ENCODE measurements around the gene LCP2.

The LCP2 gene

GRCh38 chr5:170296036-170296934, 1.3 kb downstream of the LCP2 start:
- FAIRE-seq (no peak), DNase-seq (ENCODE audit: low spot score) (no peak)

DNA sequence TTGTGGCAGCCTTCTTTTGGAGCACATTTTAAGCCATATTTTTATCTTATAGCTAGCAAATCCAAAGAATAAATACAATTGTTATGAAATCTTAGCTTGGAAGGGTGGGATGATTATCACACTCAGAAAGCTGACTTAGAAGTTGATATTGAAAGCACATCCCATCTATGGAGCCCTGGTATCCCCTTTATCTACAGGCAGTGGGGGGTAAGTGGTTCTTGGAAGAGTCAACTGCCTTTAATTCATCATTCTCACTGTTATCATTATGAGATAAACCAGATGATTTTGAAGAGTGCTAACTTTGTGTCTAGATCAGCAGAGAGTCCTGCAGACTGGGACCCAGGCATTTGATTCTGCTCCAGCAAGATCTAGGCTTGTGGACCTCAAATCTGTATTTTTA, 3.0 kb downstream of the LCP2 start:
- no peak for FAIRE-seq

DNA sequence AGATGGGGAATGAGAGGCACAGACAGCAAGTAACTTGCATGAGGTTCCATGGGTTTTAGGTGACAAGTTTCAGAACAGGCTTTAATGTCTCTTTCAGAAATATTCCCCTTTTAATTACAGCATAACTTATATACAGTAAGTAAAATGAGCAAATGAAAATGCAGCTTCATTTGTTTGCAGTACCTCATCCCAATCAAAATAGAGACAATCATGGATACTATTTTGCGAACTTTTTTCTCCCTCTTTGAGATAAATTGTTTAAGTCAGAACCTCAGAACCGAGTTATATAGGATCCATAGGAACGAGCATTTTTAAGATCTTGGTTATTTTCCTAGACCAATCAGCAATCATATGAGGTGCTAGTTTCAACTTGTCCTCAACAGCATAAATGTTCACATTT, 3.5 kb downstream of the LCP2 start:
- DNase-seq (ENCODE audit: low spot score) (no peak), FAIRE-seq (no peak)

More for the DNA sequence above, 3.0 kb downstream of the LCP2 start:
- DNase-seq (ENCODE audit: low spot score), result no peak

- DNase-seq (ENCODE audit: low spot score) (no peak), FAIRE-seq (no peak)
These were observed 4.3 kb downstream of the LCP2 start for GRCh38 chr5:170293273-170293672.

- DNase-seq (ENCODE audit: low spot score) (no peak), FAIRE-seq (no peak)
These were observed 5.1 kb downstream of the LCP2 start for GRCh38 chr5:170292179-170293104.

- FAIRE-seq (no peak), DNase-seq (ENCODE audit: low spot score) (no peak)
These were observed 7.1 kb downstream of the LCP2 start for GRCh38 chr5:170290498-170290897.

DNA sequence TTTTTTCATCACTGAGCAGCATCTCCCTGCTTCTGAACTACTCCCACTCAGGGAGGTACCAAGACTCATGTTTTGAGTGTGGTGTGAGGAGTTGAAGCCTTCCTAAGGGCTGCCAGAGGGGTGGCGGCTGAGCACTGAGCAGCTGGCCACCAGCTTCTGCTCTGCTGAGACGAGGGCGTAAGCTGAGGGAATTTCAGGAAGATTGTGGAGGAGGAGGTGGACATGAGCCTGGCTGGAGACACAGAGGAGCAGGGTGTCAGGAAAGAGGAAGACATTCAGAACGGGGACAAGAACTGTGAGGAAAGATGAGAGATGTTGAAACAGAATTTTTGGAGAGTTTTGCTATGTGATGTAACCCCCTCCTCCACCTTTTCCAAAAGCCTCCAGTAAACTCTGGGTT, 7.8 kb downstream of the LCP2 start:
- DNase-seq (ENCODE audit: low spot score) (no peak), FAIRE-seq (no peak)

DNA sequence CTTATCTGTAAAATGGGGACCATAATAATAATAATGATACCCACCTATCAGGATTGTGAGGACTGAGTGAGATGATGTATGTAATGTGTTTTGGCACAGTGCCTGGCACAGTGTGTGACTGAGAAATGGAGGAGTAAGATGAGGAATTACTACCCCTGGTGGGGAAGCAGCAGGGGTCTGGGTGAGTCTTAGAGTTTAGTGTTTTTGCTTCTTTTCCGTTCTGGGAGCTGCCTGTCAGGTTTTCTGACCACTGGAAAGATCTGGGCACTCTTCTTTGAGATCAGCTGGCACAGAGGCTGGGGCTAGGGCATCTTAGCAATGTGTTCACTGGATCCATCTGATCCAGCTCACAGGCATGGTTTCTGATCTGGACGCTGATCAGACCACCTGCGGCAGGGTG, 8.5 kb downstream of the LCP2 start:
- no peak for DNase-seq (ENCODE audit: low spot score)
- FAIRE-seq, result no peak

DNA sequence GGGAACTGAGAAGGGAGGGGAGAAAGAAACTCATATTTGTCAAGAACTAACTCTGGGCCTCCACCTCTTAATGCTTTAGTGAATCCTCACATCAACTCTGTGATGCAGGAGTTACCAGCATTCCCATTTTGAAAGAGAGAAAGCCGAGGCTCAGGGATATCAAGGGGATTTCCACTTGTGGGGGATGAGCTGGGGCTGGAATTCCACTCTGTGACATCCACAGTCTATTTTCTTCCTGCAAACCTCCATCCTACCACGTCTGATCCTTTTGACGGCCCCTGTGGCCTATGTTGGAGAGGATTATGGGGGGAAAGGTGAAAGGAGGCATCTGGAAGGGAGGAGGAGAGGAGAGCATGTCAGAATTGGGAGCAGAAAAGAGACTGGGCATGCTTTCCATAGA, 9.0 kb downstream of the LCP2 start:
- DNase-seq (ENCODE audit: low spot score) (no peak), FAIRE-seq (no peak)

DNA sequence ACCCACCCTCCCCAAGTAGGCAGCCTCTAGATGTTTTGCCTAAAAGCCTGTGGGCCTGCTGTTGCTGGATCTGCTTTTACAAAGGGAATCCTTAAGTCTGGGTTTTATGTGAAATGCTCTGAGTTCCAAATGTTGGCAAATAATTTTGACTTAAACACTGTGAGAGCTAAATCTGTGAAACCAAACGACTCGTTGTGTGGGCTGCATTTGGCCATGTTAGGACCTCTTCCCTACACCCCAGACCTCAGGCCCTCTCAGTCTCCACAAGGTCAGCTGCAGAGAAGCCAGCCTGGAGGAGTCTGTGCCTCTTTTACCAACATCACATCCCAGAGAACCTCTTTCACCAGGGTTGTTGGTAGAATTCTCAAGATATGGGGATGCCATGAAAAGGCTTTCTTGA, 9.4 kb downstream of the LCP2 start:
- FAIRE-seq (no peak), DNase-seq (ENCODE audit: low spot score) (no peak)

DNA sequence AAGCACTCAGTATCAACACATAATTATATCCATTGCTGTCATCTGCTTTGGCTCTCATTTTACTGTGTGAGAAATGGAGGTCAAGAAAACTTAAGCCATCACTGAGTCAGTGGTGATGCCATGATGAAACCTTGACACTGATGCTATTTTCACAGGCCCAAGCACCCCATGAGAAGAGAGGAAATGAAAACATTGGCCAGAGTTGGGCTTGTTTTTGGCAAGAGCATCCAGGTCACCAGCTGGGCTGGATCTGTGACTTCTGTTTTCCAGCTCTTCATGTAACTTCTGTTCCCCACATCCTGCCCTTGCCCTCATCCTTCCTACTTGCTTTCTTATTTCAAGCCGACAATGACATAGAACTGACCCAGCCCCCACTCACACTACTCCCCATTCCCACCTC, 10.0 kb downstream of the LCP2 start:
- FAIRE-seq (no peak), DNase-seq (ENCODE audit: low spot score) (no peak)

DNA sequence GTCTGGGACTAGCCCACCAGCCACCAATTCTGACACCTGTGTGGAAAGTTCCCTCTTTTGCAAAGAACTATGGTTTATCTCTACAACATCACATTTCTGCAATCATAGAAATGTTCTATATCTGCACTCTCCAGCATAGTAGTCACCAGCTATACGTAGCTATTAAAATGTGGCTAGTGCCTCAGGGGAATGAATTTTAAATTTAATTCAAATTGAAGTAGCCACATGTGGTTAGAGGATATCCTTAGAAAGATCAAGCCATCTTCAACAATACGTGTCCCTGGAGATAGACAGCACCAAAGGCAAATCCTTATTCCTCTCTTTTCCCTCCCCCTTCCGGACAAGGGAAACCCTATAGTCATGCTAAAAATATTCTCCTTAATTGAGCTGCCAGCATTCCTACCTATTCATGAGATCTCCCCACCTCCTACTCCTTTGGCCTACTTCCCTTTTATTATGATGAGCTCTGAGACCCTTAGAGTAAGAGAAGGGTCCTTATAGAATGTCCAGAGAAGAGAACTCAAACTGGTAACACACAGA, 11.1 kb downstream of the LCP2 start:
- FAIRE-seq, result no peak
- no peak for DNase-seq (ENCODE audit: low spot score)

DNA sequence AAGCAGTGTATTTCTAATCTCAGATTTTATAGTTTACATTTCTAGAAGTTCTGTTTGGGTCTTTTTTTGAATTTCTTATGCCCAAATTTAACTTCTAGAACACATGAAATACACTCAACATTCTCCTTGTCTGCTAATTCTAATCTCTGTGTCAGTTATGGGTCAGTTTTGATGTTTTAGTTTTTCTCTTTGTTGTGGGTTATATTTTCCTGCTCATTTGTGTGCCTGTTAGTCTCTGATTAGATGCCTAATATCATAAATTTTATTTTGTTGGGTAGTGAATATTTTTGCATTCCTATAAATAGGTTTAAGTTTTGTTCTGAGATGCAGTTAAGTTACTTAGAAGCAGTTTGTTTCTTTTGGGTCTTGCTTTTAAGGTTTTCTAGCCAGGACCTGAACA, 12.4 kb downstream of the LCP2 start:
- FAIRE-seq (no peak), DNase-seq (ENCODE audit: low spot score) (no peak)

- DNase-seq (ENCODE audit: low spot score) (no peak), FAIRE-seq (no peak)
These were observed 13.3 kb downstream of the LCP2 start for GRCh38 chr5:170284231-170284630.

DNA sequence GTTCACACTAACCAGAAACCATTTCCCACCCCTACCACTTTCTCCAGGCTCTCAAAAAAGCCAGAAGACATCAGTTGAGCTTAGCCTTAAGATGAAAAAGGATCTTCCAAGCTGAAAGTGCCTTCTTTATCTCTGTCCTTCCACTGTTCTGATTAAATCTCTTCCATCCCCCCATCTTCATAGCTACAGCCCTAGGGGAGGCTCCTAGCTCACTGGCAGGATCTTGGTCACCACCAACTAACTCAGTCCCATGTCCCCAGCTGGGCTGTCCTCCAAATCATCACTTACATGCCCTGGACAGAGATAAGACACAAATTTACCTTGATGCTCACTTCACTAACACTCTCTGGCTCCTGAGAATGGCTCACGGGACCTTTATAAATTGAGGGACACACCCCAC, 14.3 kb downstream of the LCP2 start:
- no peak for FAIRE-seq
- no peak for DNase-seq (ENCODE audit: low spot score)

- DNase-seq (ENCODE audit: low spot score) (no peak), FAIRE-seq (no peak)
These were observed 17.5 kb downstream of the LCP2 start for GRCh38 chr5:170280011-170280493.

GRCh38 chr5:170279459-170279817, 18.1 kb downstream of the LCP2 start:
- FAIRE-seq, result no peak
- no peak for DNase-seq (ENCODE audit: low spot score)

DNA sequence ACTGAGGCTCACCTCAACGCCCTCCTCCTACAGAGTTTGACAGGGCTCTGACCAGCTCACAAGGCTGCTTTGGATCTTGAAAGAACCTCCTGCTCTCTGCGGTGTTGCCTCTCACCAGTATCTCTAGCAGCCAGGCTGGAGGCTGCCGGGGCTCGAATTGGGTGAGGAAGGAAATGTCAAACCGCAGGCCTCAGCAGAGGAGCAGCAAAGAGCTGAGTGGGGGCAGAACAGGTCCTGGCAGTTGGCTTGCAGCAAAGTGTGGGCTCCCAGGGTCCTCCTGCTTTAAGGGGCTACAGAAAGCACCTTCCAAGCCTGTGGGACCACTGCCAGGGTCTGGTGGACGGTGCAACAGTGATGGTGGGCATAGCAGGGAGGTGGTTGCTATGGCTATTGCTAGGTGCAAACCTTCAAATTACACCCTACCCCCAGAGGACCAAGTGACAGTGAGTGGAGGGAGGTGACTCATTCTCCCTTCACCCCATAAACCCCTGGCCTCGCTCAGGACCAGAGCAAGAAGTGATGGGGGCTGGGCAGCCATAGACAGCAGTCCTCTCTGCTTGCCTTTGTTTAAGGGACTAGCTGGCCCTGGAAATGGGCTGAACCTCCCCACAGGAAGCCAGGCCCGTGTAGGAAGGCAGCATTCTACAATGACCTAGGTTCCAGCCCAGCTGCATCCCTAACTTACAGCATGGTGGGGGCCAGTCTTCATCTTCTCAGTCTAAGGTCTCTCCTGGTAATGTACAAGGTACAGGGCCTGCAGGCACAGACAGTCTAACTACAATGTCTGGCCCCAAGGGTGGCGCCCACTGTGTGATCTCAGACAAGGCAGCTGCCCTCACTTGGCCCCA, 18.7 kb downstream of the LCP2 start:
- no peak for DNase-seq (ENCODE audit: low spot score)
- no peak for FAIRE-seq

DNA sequence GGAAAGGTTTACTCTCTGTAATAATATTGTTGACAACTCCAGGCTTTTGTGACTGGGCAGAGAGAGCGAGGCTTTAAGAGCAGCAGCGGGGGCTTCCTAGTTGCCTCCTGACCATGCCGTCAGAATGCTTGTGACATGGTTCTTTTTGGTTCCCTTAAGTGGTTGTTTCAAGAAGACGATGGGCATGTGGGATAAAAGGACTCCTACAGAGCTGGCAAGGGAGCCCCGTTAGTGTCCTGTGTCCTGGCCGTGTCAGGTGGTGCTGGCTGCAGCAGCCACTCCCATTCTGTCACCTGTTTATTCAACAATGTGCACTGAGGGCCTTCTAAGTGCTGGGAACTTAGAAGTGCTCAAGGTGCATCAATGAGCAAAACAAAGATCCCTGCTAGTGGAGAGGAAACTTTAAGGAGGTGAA, 19.7 kb downstream of the LCP2 start:
- no peak for FAIRE-seq
- no peak for DNase-seq (ENCODE audit: low spot score)

DNA sequence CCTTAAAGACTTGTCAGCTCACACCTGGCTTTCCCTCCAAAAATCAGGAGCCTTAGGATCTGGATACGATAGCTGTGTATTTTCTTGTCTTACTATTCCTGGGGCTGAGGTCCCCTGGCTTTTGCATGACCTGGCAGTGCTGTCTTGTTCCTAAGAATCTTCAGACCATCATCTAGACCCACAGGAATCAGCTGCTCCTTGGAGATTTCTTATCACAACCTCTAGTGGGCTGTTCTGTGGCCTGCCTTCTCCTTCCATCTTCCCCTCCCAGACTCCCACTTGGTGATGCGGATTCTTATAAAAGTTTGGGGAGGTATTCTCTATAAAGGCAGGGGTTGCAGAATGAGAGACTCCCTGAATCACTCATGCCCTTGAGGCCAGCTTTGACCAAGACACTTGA, 21.4 kb downstream of the LCP2 start:
- FAIRE-seq (no peak), DNase-seq (ENCODE audit: low spot score) (no peak)

DNA sequence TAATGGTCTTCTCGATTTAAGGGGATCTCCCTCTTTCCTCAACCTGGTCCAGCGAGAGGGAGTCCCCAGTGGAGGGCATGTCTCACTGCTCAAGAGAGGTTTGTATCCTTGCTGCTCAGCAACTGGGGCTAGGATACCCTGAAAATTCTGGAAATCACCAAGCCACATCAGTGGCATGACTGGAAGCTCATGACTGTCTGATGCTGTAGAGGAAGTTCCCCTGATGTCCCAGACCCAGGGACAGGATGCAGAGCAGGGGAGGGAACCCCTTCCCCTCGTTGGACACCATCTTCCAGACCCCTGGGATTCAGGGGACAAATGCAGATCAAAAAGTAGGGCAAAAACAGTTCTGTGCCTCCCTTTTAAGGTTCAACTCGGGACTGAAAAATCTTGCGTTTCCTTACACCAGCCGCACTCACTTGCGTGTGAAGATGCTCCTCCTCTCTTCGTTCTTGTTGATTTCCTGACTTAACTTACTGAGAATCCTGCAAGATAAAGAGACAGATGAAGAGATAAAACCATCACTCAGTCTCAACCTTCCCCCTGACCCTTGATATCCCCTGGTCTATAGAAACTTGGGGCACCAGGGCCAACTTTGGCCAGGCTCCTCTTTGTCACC, 22.1 kb downstream of the LCP2 start:
- DNase-seq (ENCODE audit: low spot score) (no peak), FAIRE-seq (no peak)
